SK-N-MC (cell line): ENCODE results near the gene C2CD2.
"Not testable (repeated sequence)": the region's sequence is repeated elsewhere in the genome, so short reads cannot be mapped to it uniquely, and the experiment has no call there.

ENCODE experiments used
- DNase-seq: peaks from one replicate; pipeline ENCODE4 v3.0.0-alpha.2; 2011; ENCODE audit warnings: low read depth, low spot score
- H3K27ac ChIP-seq: fragments of 200-600 bp; sonication (generic); 2 replicates; pipeline ENCODE4 v1.5.1; 2016; ENCODE audit warnings: mixed run types
- H3K36me3 ChIP-seq: fragments of 200-600 bp; sonication (generic); 2 replicates; pipeline ENCODE4 v1.6.1; 2017; ENCODE audit warnings: antibody characterized with exemption, low read length, mixed read lengths; ENCODE audit not compliant: insufficient read depth
- H3K4me3 ChIP-seq: fragments of 200-600 bp; sonication (generic); 2 replicates; pipeline ENCODE4 v1.5.1; 2016
- H3K9ac ChIP-seq: fragments of 200-600 bp; sonication (generic); 2 replicates; pipeline ENCODE4 v1.8.0; 2017; ENCODE audit warnings: mixed run types, mixed read lengths; ENCODE audit not compliant: insufficient read length
- H3K9me3 ChIP-seq: fragments of 200-600 bp; sonication (generic); 2 replicates; pipeline ENCODE4 v1.6.1; 2017; ENCODE audit warnings: low read depth, mild to moderate bottlenecking, antibody characterized with exemption, low read length, moderate library complexity, mixed read lengths
- EZH2 ChIP-seq: fragments of 200-600 bp; sonication (generic); IDR thresholded peaks from one replicate; pipeline ENCODE4 v1.6.1; 2017; ENCODE audit warnings: antibody characterized with exemption
- FOXP2 ChIP-seq: optimal IDR thresholded peaks from 2 replicates; pipeline ENCODE3; 2011; ENCODE audit warnings: mild to moderate bottlenecking, moderate library complexity; ENCODE audit not compliant: insufficient read depth; ENCODE audit errors: extremely low read length, control extremely low read depth
- POLR2AphosphoS5 ChIP-seq: IDR thresholded peaks from 2 replicates; pipeline ENCODE4 v1.6.1; 2012; ENCODE audit warnings: mild to moderate bottlenecking, low read depth, low read length, borderline replicate concordance

C2CD2 gene

DNA sequence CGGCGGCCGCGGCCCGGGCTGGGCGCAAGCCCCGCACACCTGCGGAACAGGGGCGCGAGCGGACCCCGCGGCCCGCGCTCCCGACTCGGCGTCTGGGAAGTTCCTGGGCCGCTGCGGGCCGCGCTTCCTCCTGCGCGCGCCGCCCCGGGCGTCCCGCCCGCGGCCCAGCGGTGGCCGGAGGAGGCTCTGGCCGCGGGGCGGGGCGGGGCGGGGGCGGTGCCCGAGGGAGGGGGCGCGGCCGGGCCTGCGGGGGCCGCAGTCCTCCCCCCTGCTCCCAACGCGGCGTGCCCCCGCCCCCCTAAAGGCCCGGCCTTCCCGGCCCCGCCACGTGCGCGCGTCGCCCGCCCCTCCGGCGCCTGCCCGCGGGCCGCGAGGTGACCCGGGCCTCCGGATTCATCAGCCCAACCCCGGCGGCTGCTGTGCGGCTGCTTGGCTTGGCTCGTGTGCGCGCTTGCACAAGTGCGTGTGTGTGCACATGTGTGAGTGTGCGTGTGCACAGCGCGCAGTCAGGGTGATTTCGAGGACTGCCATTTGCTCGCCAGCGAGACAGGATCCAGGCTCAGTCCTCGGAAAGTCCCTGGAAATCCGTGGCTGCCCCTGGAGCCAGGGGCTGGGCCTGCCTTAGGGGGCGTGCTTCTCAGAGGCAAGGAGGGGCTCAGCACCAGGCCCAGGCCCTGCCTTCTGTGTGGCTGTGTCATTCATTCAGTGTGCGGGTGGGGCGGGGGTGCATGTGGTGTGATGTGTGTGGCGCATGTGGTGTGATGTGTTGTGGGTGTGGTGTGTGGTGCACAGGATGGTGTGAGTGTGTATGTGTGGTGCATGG, at the start of gene C2CD2:
Gene C2CD2 (minus strand): TSS at position 188 of the 823 bp plus-strand sequence. CDS start 370 bp downstream, outside the sequence.
- Histone ChIP-seq H3K9me3 (no peaks in the 10 kb centered on the region), H3K27ac (no peak within 1 kb of the TSS), H3K4me3 (no peak within 1 kb of the TSS), H3K9ac (no peak within 1 kb of the TSS), H3K36me3 (no peaks in the 10 kb centered on the region)
- TF ChIP-seq POLR2AphosphoS5, result no peak; the same call in 1 of the 2 replicates
- TF ChIP-seq FOXP2, result no peak
- no peak for TF ChIP-seq EZH2
- no peak for DNase-seq

DNA sequence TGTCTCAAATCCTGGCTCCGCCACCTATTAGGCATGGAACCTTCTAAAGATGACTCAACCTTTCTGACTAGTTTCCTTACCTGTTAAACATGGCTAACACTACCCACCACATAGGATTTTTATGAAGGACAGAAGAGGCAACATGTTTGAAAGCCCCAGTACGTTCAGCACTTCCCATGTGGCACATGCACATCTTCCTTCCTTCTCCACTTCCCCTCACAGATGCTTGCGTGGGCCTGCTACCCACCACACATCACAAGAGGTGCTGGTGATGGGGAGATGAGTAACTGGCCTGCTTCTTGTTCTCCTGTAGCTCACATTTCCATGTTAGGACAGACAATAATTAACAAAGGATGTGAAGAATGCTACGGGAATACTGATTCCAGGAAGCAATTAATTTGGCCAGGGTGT, 49.2 kb upstream of the C2CD2 start:
- Histone ChIP-seq H3K4me3 (no peak overlapping the region), H3K9me3 (no peaks in the 10 kb centered on the region), H3K27ac (0 out of 2 replicates have a peak overlapping the region, but pooled peaks have one; percentile 37), H3K9ac (no peak overlapping the region), H3K36me3 (peaks cover 69% of the 10 kb centered on the region)
- TF ChIP-seq POLR2AphosphoS5 (no peak), EZH2 (no peak), FOXP2 (no peak)
- DNase-seq, result no peak

DNA sequence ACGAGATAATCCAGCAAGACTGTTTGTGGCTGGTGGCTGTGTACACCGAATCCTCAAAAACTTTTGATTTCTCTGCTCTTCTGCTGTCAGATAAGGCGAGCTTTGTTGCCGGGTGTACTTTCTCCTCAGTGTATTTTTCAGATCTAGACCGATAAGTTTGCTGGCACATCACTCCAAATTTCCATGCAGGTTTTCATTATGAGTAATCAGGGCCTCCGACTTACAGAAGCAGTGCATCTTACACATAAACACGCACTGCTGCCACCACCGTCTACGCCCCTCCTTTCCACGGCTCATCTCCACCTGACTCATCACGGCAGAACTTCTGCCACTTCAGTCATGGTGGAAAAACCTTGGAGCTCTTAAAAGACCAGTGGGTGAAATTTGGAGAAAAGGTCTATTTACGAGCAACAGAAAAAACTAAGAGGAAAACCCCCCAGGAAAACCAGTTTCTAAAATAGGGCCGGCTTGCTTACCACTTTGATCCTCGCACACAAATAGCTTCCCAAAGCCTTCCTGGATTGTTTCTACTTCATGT, 48.7 kb upstream of the C2CD2 start:
- Histone ChIP-seq H3K36me3 (peaks cover 69% of the 10 kb centered on the region), H3K4me3 (no peak overlapping the region), H3K9me3 (no peaks in the 10 kb centered on the region), H3K9ac (no peak overlapping the region), H3K27ac (0 out of 2 replicates have a peak overlapping the region, but pooled peaks have one; percentile 37)
- DNase-seq, result no peak
- TF ChIP-seq FOXP2, result no peak
- no peak for TF ChIP-seq EZH2
- TF ChIP-seq POLR2AphosphoS5, result no peak

GRCh38 chr21:42001781-42002180, 48.0 kb upstream of the C2CD2 start:
- TF ChIP-seq FOXP2 (no peak), POLR2AphosphoS5 (no peak), EZH2 (no peak)
- no peak overlapping the region for H3K27ac ChIP-seq
- H3K9ac ChIP-seq, result no peak overlapping the region
- no peaks in the 10 kb centered on the region for H3K9me3 ChIP-seq
- H3K36me3 ChIP-seq, result peaks cover 69% of the 10 kb centered on the region
- H3K4me3 ChIP-seq, result no peak overlapping the region
- no peak for DNase-seq

GRCh38 chr21:42000908-42001307, 47.1 kb upstream of the C2CD2 start:
- Histone ChIP-seq H3K36me3 (peaks cover 73% of the 10 kb centered on the region), H3K9ac (no peak overlapping the region), H3K9me3 (no peaks in the 10 kb centered on the region), H3K4me3 (no peak overlapping the region), H3K27ac (no peak overlapping the region)
- no peak for TF ChIP-seq EZH2
- TF ChIP-seq FOXP2, result no peak
- TF ChIP-seq POLR2AphosphoS5, result no peak
- DNase-seq, result no peak

- Histone ChIP-seq H3K4me3 (no peak overlapping the region), H3K9ac (no peak overlapping the region), H3K36me3 (peaks cover 85% of the 10 kb centered on the region), H3K9me3 (no peaks in the 10 kb centered on the region), H3K27ac (no peak overlapping the region)
- DNase-seq, result no peak
- TF ChIP-seq POLR2AphosphoS5 (no peak), FOXP2 (no peak), EZH2 (no peak)
Measured at GRCh38 chr21:41997657-41998056, 43.8 kb upstream of the C2CD2 start.

DNA sequence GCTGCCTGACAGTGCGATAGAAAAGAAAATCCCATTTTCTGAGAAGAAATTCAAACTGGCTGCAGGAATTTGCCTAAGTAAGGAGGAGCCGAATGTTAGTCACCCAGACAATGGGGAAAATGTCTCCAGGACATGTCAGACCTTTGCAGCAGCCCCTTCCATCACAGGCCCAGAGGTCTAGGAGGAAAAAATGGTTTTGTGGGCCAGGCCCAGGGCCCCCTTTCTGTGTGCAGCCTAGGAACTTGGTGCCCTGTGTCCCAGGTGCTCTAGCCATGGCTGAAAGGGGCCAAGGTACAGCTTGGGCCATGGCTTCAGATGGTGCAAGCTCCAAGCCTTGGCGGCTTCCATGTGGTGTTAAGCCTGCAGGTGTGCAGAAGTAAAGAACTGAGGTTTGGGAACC, 41.8 kb upstream of the C2CD2 start:
- H3K9me3 ChIP-seq, result no peaks in the 10 kb centered on the region
- H3K4me3 ChIP-seq, result no peak overlapping the region
- peaks cover 86% of the 10 kb centered on the region for H3K36me3 ChIP-seq

DNA sequence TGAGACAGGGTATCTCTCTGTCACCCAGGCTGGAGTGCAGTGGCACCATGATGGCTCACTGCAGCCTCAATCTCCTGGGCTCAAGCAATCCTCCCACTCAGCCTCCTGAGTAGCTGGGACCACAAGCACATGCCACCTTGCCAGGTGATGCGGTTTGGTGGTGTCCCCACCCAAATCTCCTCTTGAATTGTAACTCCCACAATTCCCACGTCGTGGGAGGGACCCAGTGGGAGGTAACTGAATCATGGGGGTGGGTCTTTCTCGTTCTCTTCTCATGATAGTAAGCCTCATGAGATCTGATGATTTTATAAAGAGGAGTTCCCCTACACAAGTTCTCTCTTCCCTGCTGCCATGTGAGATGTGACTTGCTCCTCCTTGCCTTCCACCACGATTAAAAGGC, 40.8 kb upstream of the C2CD2 start:
- H3K36me3 ChIP-seq, result peaks cover 85% of the 10 kb centered on the region
- not testable (repeated sequence) for H3K9ac ChIP-seq, H3K9me3 ChIP-seq, H3K4me3 ChIP-seq, DNase-seq, H3K27ac ChIP-seq

More for the DNA sequence above, 41.8 kb upstream of the C2CD2 start:
- TF ChIP-seq EZH2 (no peak), FOXP2 (no peak)
- Histone ChIP-seq H3K9ac (no peak overlapping the region), H3K27ac (no peak overlapping the region)
- no peak for DNase-seq

DNA sequence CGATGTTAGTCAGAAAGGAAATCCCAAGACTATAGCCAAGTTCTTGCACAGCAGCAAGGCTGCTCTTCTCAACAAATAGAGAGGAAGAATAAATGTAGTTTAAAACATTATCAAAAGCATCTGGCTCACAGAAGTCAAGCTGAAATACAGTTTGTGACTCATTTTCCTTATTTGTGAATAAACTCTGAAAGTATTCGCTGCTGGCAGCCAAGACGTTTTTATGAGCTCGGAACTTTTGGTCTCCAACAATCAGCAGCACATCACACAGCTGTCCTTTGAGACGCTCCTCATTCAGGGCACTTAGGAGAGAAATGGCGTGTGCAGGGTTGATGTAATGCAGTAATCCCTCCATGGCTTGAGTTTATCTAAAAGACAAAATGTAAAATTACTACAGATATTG, 39.9 kb upstream of the C2CD2 start:
- H3K9ac ChIP-seq, result no peak overlapping the region
- no peak overlapping the region for H3K27ac ChIP-seq
- H3K9me3 ChIP-seq, result no peaks in the 10 kb centered on the region
- DNase-seq, result no peak
- TF ChIP-seq POLR2AphosphoS5 (no peak), EZH2 (no peak), FOXP2 (no peak)
- H3K36me3 ChIP-seq, result peaks cover 76% of the 10 kb centered on the region
- H3K4me3 ChIP-seq, result no peak overlapping the region
